ENCODE data around the gene CNRIP1. TPM values are rescaled to one million over a fixed set of nuclear protein-coding genes. Genes with fewer than 3 reads are reported as not detected.

Gene CNRIP1
- total RNA-seq, 1 donor from 2014 or later = 17.5 TPM

- no peak for TF ChIP-seq CTCF (conservative IDR thresholded peaks at IDR 0.05; ENCODE audit: low read depth, low read length)
- H3K4me3 ChIP-seq (ENCODE audit: low read depth, low read length) = no peak overlapping the region
- DNase-seq (ENCODE audit: low read depth) = no peak
Measured at GRCh38 chr2:68293755-68294154, 26.0 kb downstream of the CNRIP1 start.

DNA sequence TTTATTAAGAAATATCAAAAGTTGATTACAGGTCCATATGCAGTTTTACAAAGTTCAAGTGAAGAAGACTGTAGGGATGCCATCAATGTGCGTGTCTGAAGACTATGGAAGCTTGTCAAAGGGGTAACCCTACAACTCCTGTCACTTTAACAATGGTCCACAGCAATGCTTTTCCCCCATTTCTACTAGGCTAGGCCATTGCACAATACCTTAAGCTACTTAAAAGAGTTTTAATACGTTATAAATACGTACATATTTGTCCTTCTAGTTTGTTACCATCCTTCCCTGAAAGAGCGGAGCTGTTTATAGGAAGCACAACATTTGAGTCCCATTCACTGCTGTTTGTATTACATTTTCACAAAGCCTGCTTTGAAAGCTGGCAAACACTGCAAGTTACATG, 26.7 kb downstream of the CNRIP1 start:
- no peak for DNase-seq (ENCODE audit: low read depth)
- H3K4me3 ChIP-seq (ENCODE audit: low read depth, low read length) = no peak overlapping the region
- no peak for TF ChIP-seq CTCF (conservative IDR thresholded peaks at IDR 0.05; ENCODE audit: low read depth, low read length)

DNA sequence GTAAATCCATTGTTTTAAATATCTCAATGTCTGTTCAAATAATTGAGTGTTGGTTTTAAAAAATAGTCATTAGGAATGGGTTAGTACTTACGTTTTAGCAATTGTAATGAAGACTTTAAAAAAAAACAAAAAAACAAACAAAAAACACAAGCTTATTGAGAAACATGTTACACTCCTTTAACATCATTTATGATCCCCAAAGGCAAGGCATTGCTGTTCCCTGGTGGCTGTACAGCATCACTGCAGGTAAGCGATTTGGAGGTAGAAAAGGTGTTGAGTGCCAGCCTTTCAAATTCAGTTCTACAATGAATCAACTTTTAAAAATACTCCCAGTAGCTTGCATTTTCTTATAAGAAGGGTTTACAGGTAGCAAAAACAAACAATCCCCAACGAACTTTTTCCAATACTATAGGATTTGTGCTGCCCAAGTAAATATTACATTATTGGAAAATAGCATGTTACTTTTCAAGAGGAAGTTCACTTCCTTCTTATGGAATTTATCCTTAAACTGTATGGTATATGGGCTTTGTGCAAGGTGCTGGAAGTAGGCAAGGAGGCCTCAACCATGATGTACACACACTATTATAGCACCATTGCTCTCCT, 27.5 kb downstream of the CNRIP1 start:
- no peak for DNase-seq (ENCODE audit: low read depth)

DNA sequence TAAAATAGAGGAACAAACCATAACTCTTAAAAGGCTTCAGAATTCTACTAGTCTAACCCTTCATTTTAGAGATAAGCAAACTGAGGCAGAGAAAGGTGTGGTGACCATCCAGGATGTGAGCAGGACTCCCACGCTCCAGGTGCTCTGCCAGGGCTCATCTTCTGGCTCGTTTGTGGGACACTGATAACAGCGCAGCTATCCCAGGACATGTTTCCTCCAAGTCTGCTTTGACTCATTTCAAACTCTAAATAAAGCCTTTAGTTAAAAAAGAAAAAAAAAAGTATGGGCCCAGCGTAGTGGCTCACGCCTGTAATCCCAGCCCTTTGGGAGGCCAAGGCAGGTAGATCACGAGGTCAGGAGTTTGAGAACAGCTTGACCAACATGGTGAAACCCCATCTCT, 28.4 kb downstream of the CNRIP1 start:
- no peak for TF ChIP-seq CTCF (conservative IDR thresholded peaks at IDR 0.05; ENCODE audit: low read depth, low read length)
- H3K4me3 ChIP-seq (ENCODE audit: low read depth, low read length) = no peak overlapping the region
- no peak for DNase-seq (ENCODE audit: low read depth)

More for the DNA sequence above, 27.5 kb downstream of the CNRIP1 start:
- H3K4me3 ChIP-seq (ENCODE audit: low read depth, low read length) = no peak overlapping the region
- TF ChIP-seq CTCF (conservative IDR thresholded peaks at IDR 0.05; ENCODE audit: low read depth, low read length) = peak; percentile 87

- DNase-seq (ENCODE audit: low read depth) = no peak
- no peak overlapping the region for H3K4me3 ChIP-seq (ENCODE audit: low read depth, low read length)
- TF ChIP-seq CTCF (conservative IDR thresholded peaks at IDR 0.05; ENCODE audit: low read depth, low read length) = no peak
Measured at GRCh38 chr2:68290901-68291300, 28.8 kb downstream of the CNRIP1 start.

- DNase-seq (ENCODE audit: low read depth) = peak; percentile 4
- H3K4me3 ChIP-seq (ENCODE audit: low read depth, low read length) = no peak overlapping the region
- TF ChIP-seq CTCF (conservative IDR thresholded peaks at IDR 0.05; ENCODE audit: low read depth, low read length) = no peak
Measured at GRCh38 chr2:68287580-68288441, 31.9 kb downstream of the CNRIP1 start.
